HEK293T (cell line): ENCODE data around the gene SGMS1.

ENCODE experiments used
- ARNT ChIP-seq: fragments of 450-650 bp; IDR thresholded peaks from 2 replicates; pipeline ENCODE4 v1.6.1; 2017; ENCODE audit warnings: mild to moderate bottlenecking
- BHLHE40 ChIP-seq: fragments of 450-650 bp; IDR thresholded peaks from 2 replicates; pipeline ENCODE4 v1.6.1; 2016; ENCODE audit warnings: mild to moderate bottlenecking, moderate library complexity, borderline replicate concordance
- CTBP1 ChIP-seq: fragments of 450-650 bp; IDR thresholded peaks from 2 replicates; pipeline ENCODE4 v1.6.1; 2016; ENCODE audit warnings: borderline replicate concordance
- ELF4 ChIP-seq: fragments of 450-650 bp; IDR thresholded peaks from 2 replicates; pipeline ENCODE4 v1.6.1; 2017; ENCODE audit warnings: antibody characterized with exemption
- FOXA1 ChIP-seq: fragments of 450-650 bp; IDR thresholded peaks from 2 replicates; pipeline ENCODE4 v1.6.1; 2016; ENCODE audit warnings: mild to moderate bottlenecking
- FOXK2 ChIP-seq: fragments of 450-650 bp; IDR thresholded peaks from 2 replicates; pipeline ENCODE4 v1.6.1; 2016; ENCODE audit warnings: mild to moderate bottlenecking
- FOXM1 ChIP-seq: fragments of 450-650 bp; IDR thresholded peaks from 2 replicates; pipeline ENCODE4 v1.6.1; 2017; ENCODE audit warnings: mild to moderate bottlenecking, borderline replicate concordance
- HDGF ChIP-seq: fragments of 450-650 bp; IDR thresholded peaks from 2 replicates; pipeline ENCODE4 v1.6.1; 2017; ENCODE audit warnings: antibody characterized with exemption, borderline replicate concordance
- L3MBTL2 ChIP-seq: fragments of 450-650 bp; conservative IDR thresholded peaks from 2 replicates; pipeline ENCODE4 v1.6.1; 2016; ENCODE audit warnings: mild to moderate bottlenecking
- SP1 ChIP-seq: fragments of 450-650 bp; IDR thresholded peaks from 2 replicates; pipeline ENCODE4 v1.6.1; 2017
- SUZ12 ChIP-seq: fragments of 450-650 bp; IDR thresholded peaks from 2 replicates; pipeline ENCODE4 v1.6.1; 2016; ENCODE audit warnings: mild to moderate bottlenecking
- TARDBP ChIP-seq: fragments of 450-650 bp; IDR thresholded peaks from 2 replicates; pipeline ENCODE4 v1.6.1; 2016
- ZNF384 ChIP-seq: fragments of 450-650 bp; IDR thresholded peaks from 2 replicates; pipeline ENCODE4 v1.6.1; 2016
- TF ChIP-seq, protein P1 (sequence below): fragments of 450-650 bp; IDR thresholded peaks from 2 replicates; pipeline ENCODE4 v1.6.1; 2016

DNA sequence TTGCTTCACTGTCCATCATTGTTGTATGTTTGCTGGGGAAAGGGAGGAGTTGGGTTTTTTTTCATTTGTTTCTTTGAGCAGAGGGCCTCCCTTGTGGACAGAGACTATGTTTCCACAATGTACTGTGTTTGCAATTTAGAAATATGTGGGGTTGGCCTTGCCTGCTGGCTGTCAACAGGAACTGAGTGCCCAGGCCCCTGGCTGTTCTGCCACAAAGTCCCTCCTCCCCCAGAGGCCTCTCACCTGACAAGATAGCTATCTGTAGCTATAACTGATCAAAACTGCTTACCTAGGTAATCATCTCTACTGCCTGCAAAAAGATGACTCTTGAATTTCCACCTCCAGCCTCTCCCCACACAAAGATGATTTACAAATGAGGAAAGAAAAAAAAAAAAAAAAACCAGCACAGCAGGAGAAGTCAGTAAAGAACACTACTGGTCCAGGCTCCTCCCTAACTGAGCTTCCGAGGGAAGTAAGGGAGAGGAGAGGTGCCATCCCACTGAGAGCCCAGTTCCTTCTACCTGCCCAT, 121.8 kb downstream of the SGMS1 start:
- TF ChIP-seq TARDBP (no peak), FOXA1 (no peak), FOXK2 (no peak), BHLHE40 (no peak), FOXM1 (no peak), CTBP1 (no peak), HDGF (no peak), SP1 (no peak), L3MBTL2 (no peak), SUZ12 (no peak), ARNT (no peak), ZNF384 (0 out of 2 replicates have a peak, but pooled peaks have one; percentile 14), ELF4 (no peak)
- TF ChIP-seq, protein P1, sequence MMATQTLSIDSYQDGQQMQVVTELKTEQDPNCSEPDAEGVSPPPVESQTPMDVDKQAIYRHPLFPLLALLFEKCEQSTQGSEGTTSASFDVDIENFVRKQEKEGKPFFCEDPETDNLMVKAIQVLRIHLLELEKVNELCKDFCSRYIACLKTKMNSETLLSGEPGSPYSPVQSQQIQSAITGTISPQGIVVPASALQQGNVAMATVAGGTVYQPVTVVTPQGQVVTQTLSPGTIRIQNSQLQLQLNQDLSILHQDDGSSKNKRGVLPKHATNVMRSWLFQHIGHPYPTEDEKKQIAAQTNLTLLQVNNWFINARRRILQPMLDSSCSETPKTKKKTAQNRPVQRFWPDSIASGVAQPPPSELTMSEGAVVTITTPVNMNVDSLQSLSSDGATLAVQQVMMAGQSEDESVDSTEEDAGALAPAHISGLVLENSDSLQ = no peak
